HEK293 (cell line): ENCODE measurements around the gene CFAP70.

Experiments used
- CTCF ChIA-PET: fragments of 350-600 bp; formaldehyde crosslinking; extraction: SDS; loops from one replicate; lab custom pipeline; 2021; ENCODE audit warnings: antibody characterized with exemption; lab: Yijun Ruan, JAX
- POLR2A ChIA-PET: fragments of 300-600 bp; formaldehyde crosslinking; extraction: SDS; loops from one replicate; lab custom pipeline; 2020; ENCODE audit warnings: antibody characterized with exemption, inconsistent platforms; lab: Yijun Ruan, JAX
- H3K27ac ChIP-seq: fragments of 200-500 bp; sonication (Bioruptor generic); 2 replicates; pipeline ENCODE4 v1.5.1; 2014; ENCODE audit warnings: low read depth, low read length, control low read depth, inconsistent platforms; ENCODE audit errors: extremely low read depth
- H3K36me3 ChIP-seq, 2 experiments: fragments of 200-500 bp in 1 of 2; sonication (Bioruptor generic) in 1 of 2; 1 replicate in 1 of 2; 2 replicates in 1 of 2; pipeline ENCODE4 v1.5.1; 2014 to 2017; ENCODE audit warnings: inconsistent platforms in 2 of 2, low read length in 2 of 2; ENCODE audit not compliant: control insufficient read depth in 2 of 2, insufficient read depth in 1 of 2
- H3K4me1 ChIP-seq: fragments of 200-500 bp; sonication (Bioruptor generic); 2 replicates; pipeline ENCODE4 v1.5.1; 2014; ENCODE audit warnings: mild to moderate bottlenecking, low read length, inconsistent platforms; ENCODE audit not compliant: control insufficient read depth, insufficient read depth
- H3K4me3 ChIP-seq: 2 replicates; pipeline ENCODE4 v1.5.1; 2011; ENCODE audit warnings: low read depth, mild to moderate bottlenecking, control low read depth, low read length, moderate library complexity
- H3K9me3 ChIP-seq: fragments of 200-500 bp; sonication (Bioruptor generic); 2 replicates; pipeline ENCODE4 v1.5.1; 2014; ENCODE audit warnings: low read depth, low read length, inconsistent platforms; ENCODE audit not compliant: control insufficient read depth, insufficient read depth
- HOXD13 ChIP-seq: sonication (generic); formaldehyde crosslinking; IDR thresholded peaks from 2 replicates; pipeline ENCODE4 v1.8.0; 2022; ENCODE audit warnings: missing genetic modification reagents, borderline replicate concordance
- PRDM2 ChIP-seq: fragments of 450-650 bp; formaldehyde crosslinking; IDR thresholded peaks from 2 replicates; pipeline ENCODE4 v1.5.1; 2016; ENCODE audit warnings: missing biosample characterization, missing genetic modification characterization, borderline replicate concordance
- REST ChIP-seq: fragments of 450-650 bp; formaldehyde crosslinking; IDR thresholded peaks from 2 replicates; pipeline ENCODE4 v1.5.1; 2016; ENCODE audit warnings: missing biosample characterization, missing genetic modification characterization
- TCF7L2 ChIP-seq: IDR thresholded peaks from 2 replicates; pipeline ENCODE4 v1.6.1; 2011; ENCODE audit warnings: low read depth, mild to moderate bottlenecking, inconsistent platforms, low read length, moderate library complexity, borderline replicate concordance
- ZBTB44 ChIP-seq: fragments of 450-650 bp; IDR thresholded peaks from 2 replicates; pipeline ENCODE4 v1.5.1; 2018; ENCODE audit warnings: missing biosample characterization, mild to moderate bottlenecking, missing genetic modification characterization
- ZFP41 ChIP-seq: fragments of 450-650 bp; formaldehyde crosslinking; IDR thresholded peaks from 2 replicates; pipeline ENCODE4 v1.5.1; 2016; ENCODE audit warnings: missing biosample characterization, missing genetic modification characterization, borderline replicate concordance
- ZNF10 ChIP-seq: fragments of 450-650 bp; formaldehyde crosslinking; IDR thresholded peaks from 2 replicates; pipeline ENCODE4 v1.5.1; 2017; ENCODE audit warnings: missing biosample characterization, missing genetic modification characterization
- ZNF138 ChIP-seq: fragments of 450-650 bp; formaldehyde crosslinking; IDR thresholded peaks from 2 replicates; pipeline ENCODE4 v1.5.1; 2016; ENCODE audit warnings: missing biosample characterization, missing genetic modification characterization, borderline replicate concordance
- ZNF26 ChIP-seq: fragments of 450-650 bp; formaldehyde crosslinking; IDR thresholded peaks from 2 replicates; pipeline ENCODE4 v1.5.1; 2016; ENCODE audit warnings: missing biosample characterization, missing genetic modification characterization
- ZNF324 ChIP-seq: fragments of 450-650 bp; formaldehyde crosslinking; IDR thresholded peaks from 2 replicates; pipeline ENCODE4 v1.5.1; 2016; ENCODE audit warnings: missing biosample characterization, missing genetic modification characterization
- ZNF391 ChIP-seq: fragments of 450-650 bp; formaldehyde crosslinking; IDR thresholded peaks from 2 replicates; pipeline ENCODE4 v1.5.1; 2016; ENCODE audit warnings: low read depth, missing biosample characterization, missing genetic modification characterization, borderline replicate concordance
- ZNF560 ChIP-seq: fragments of 450-650 bp; formaldehyde crosslinking; IDR thresholded peaks from 2 replicates; pipeline ENCODE4 v1.5.1; 2017; ENCODE audit warnings: missing biosample characterization, missing genetic modification characterization, borderline replicate concordance
- ZNF561 ChIP-seq: fragments of 450-650 bp; IDR thresholded peaks from 2 replicates; pipeline ENCODE4 v1.5.1; 2018; ENCODE audit warnings: missing biosample characterization, missing genetic modification characterization, borderline replicate concordance
- ZNF629 ChIP-seq: fragments of 450-650 bp; formaldehyde crosslinking; IDR thresholded peaks from 2 replicates; pipeline ENCODE4 v1.5.1; 2017; ENCODE audit warnings: missing biosample characterization, missing genetic modification characterization
- ZNF670 ChIP-seq: fragments of 450-650 bp; formaldehyde crosslinking; IDR thresholded peaks from 2 replicates; pipeline ENCODE4 v1.5.1; 2016; ENCODE audit warnings: missing biosample characterization, missing genetic modification characterization, low read depth

Gene CFAP70

GRCh38 chr10:73296946-73297345, 61.7 kb downstream of the CFAP70 start (continued):
- TF ChIP-seq PRDM2 (tag by site-specific recombination), result no peak

- CTCF ChIA-PET, result no interaction called here
Measured at GRCh38 chr10:73293461-73293860, 65.2 kb downstream of the CFAP70 start.

More at GRCh38 chr10:73293461-73293860, 65.2 kb downstream of the CFAP70 start:
- H3K9me3 ChIP-seq, result no peaks in the 10 kb centered on the region
- H3K36me3 ChIP-seq, result peaks cover 0 to 3% of the 10 kb centered on the region in 2 experiments; a peak in 1 of 3 replicates
- no peaks in the 10 kb centered on the region for H3K4me1 ChIP-seq
- no peak overlapping the region for H3K27ac ChIP-seq
- H3K4me3 ChIP-seq, result no peak overlapping the region
- TF ChIP-seq REST (tag by site-specific recombination) (no peak), ZFP41 (tag by site-specific recombination) (no peak), ZNF138 (tag by site-specific recombination) (no peak), ZNF10 (tag by site-specific recombination) (no peak), ZNF324 (tag by site-specific recombination) (no peak), TCF7L2 (no peak), ZNF561 (tag by site-specific recombination) (no peak), ZNF629 (tag by site-specific recombination) (no peak), HOXD13 (CRISPR knock-in tag) (no peak), ZBTB44 (tag by site-specific recombination) (no peak), ZNF26 (tag by site-specific recombination) (no peak), ZNF560 (tag by site-specific recombination) (no peak), ZNF670 (tag by site-specific recombination) (no peak), ZNF391 (tag by site-specific recombination) (no peak)
- POLR2A ChIA-PET, result no interaction called here
